Erythroblast (primary cell): ENCODE data around the gene WNT8A.

Experiments used
- GATA1 ChIP-seq: IDR thresholded peaks from 2 replicates; pipeline ENCODE4 v1.6.1; 2011; ENCODE audit warnings: low read depth, mild to moderate bottlenecking, control low read depth, low read length, moderate library complexity
- POLR2A ChIP-seq: IDR thresholded peaks from 2 replicates; pipeline ENCODE4 v1.6.1; 2011; ENCODE audit warnings: mild to moderate bottlenecking, low read length

GRCh38 chr5:138037907-138038633, 45.8 kb upstream of the WNT8A start:
- TF ChIP-seq POLR2A (no peak), GATA1 (no peak)
